NCI-H1436 (cell line): ENCODE data around the gene NOL4L.

Experiments
- DNase-seq: peaks from one replicate; lab custom pipeline; 2025; lab: John Stamatoyannopoulos, UW

Gene NOL4L

GRCh38 chr20:32483351-32484224 is 101.5 kb downstream of the NOL4L start:
- DNase-seq, result peak; percentile 89

- no peak for DNase-seq
These were observed 102.5 kb downstream of the NOL4L start for GRCh38 chr20:32482442-32483261.

GRCh38 chr20:32482143-32482441 is 103.0 kb downstream of the NOL4L start:
- DNase-seq, result no peak

GRCh38 chr20:32481311-32482142 is 103.6 kb downstream of the NOL4L start:
- DNase-seq, result no peak

- no peak for DNase-seq
These were observed 104.5 kb downstream of the NOL4L start for GRCh38 chr20:32480371-32481241.

- DNase-seq, result no peak
These were observed 105.4 kb downstream of the NOL4L start for GRCh38 chr20:32479697-32480171.

- DNase-seq, result no peak
These were observed 106.1 kb downstream of the NOL4L start for GRCh38 chr20:32479012-32479411.

GRCh38 chr20:32478576-32478975 is 106.6 kb downstream of the NOL4L start:
- DNase-seq, result no peak

GRCh38 chr20:32477594-32478512 is 107.3 kb downstream of the NOL4L start:
- DNase-seq, result no peak

- DNase-seq, result no peak
These were observed 108.2 kb downstream of the NOL4L start for GRCh38 chr20:32476684-32477593.

- no peak for DNase-seq
These were observed 109.9 kb downstream of the NOL4L start for GRCh38 chr20:32474967-32475811.

GRCh38 chr20:32474717-32474966 is 110.5 kb downstream of the NOL4L start:
- no peak for DNase-seq

GRCh38 chr20:32474009-32474716 is 111.0 kb downstream of the NOL4L start:
- DNase-seq, result no peak

GRCh38 chr20:32473231-32474008 is 111.7 kb downstream of the NOL4L start:
- no peak for DNase-seq

GRCh38 chr20:32472581-32473207 is 112.4 kb downstream of the NOL4L start:
- no peak for DNase-seq

GRCh38 chr20:32470940-32471339 is 114.2 kb downstream of the NOL4L start:
- DNase-seq, result no peak
